Astrocyte (in vitro differentiated cells and primary cell): Measurements from ENCODE around the gene LYZL4. TPM values are rescaled to one million over a fixed set of nuclear protein-coding genes. Genes with fewer than 3 reads are reported as not detected.

Experiments used
- DNase-seq: peaks from one replicate; pipeline ENCODE4 v3.0.0-alpha.2; 2010; ENCODE audit warnings: low read depth
- FAIRE-seq: peaks from 2 replicates; lab custom pipeline; 2011; peaks lifted over from hg19 to GRCh38; lab: Jason Lieb, UNC
- H2AFZ ChIP-seq: 2 replicates; pipeline ENCODE4 v1.6.0; 2012; ENCODE audit warnings: low read depth, low read length, inconsistent platforms
- H3K27ac ChIP-seq: 2 replicates; pipeline ENCODE4 v1.5.1; 2011; ENCODE audit warnings: low read depth, low read length, inconsistent platforms
- H3K27me3 ChIP-seq: 2 replicates; pipeline ENCODE4 v1.6.0; 2011; ENCODE audit warnings: low read length, inconsistent platforms; ENCODE audit not compliant: insufficient read depth
- H3K36me3 ChIP-seq: 2 replicates; pipeline ENCODE4 v1.5.1; 2011; ENCODE audit warnings: low read length, inconsistent platforms; ENCODE audit not compliant: insufficient read depth
- H3K4me1 ChIP-seq: 2 replicates; pipeline ENCODE4 v1.5.1; 2011; ENCODE audit warnings: low read length, inconsistent platforms; ENCODE audit not compliant: insufficient read depth
- H3K4me2 ChIP-seq: 2 replicates; pipeline ENCODE4 v1.6.0; 2012; ENCODE audit warnings: low read length, inconsistent platforms
- H3K4me3 ChIP-seq: 2 replicates; pipeline ENCODE4 v1.5.1; 2011; ENCODE audit warnings: low read depth, mild to moderate bottlenecking, low read length, inconsistent platforms; ENCODE audit not compliant: insufficient read depth
- H3K79me2 ChIP-seq: 2 replicates; pipeline ENCODE4 v1.6.0; 2012; ENCODE audit warnings: mild to moderate bottlenecking, low read length, inconsistent platforms; ENCODE audit not compliant: insufficient read depth
- H3K9ac ChIP-seq: 2 replicates; pipeline ENCODE4 v1.6.0; 2012; ENCODE audit warnings: mild to moderate bottlenecking, low read length, inconsistent platforms
- H3K9me3 ChIP-seq: 2 replicates; pipeline ENCODE4 v1.5.1; 2012; ENCODE audit warnings: low read depth, mild to moderate bottlenecking, low read length, inconsistent platforms; ENCODE audit not compliant: insufficient read depth
- H4K20me1 ChIP-seq: 2 replicates; pipeline ENCODE4 v1.6.0; 2012; ENCODE audit warnings: low read length, inconsistent platforms; ENCODE audit not compliant: insufficient read depth
- H3K27ac Mint-ChIP-seq: one replicate; pipeline ENCODE4 v1.8.0; 2021; ENCODE audit warnings: mild to moderate bottlenecking, mixed read lengths; ENCODE audit not compliant: unreplicated experiment
- H3K27me3 Mint-ChIP-seq: one replicate; pipeline ENCODE4 v1.8.0; 2021; ENCODE audit warnings: low read depth, mixed read lengths; ENCODE audit not compliant: unreplicated experiment
- H3K36me3 Mint-ChIP-seq: one replicate; pipeline ENCODE4 v1.8.0; 2021; ENCODE audit warnings: low read depth, mixed read lengths; ENCODE audit not compliant: unreplicated experiment
- H3K4me1 Mint-ChIP-seq: one replicate; pipeline ENCODE4 v1.8.0; 2021; ENCODE audit warnings: low read depth, mixed read lengths; ENCODE audit not compliant: unreplicated experiment
- H3K4me3 Mint-ChIP-seq: one replicate; pipeline ENCODE4 v1.8.0; 2021; ENCODE audit warnings: mild to moderate bottlenecking, moderate library complexity, mixed read lengths; ENCODE audit not compliant: unreplicated experiment
- H3K9me3 Mint-ChIP-seq: one replicate; pipeline ENCODE4 v1.8.0; 2021; ENCODE audit warnings: mild to moderate bottlenecking, mixed read lengths; ENCODE audit not compliant: unreplicated experiment
- CTCF ChIP-seq: IDR thresholded peaks from 2 replicates; pipeline ENCODE4 v1.5.1; 2011; ENCODE audit warnings: low read depth, mild to moderate bottlenecking, inconsistent platforms, low read length, moderate library complexity; ENCODE audit not compliant: insufficient read depth
- EZH2 ChIP-seq: IDR thresholded peaks from 2 replicates; pipeline ENCODE4 v1.6.1; 2012; ENCODE audit warnings: mild to moderate bottlenecking, low read length, inconsistent platforms; ENCODE audit not compliant: insufficient read depth
- total RNA-seq: library from RNA; stranded (reverse); gene quantifications from 2 replicates; pipeline ENCODE4 v1.2.1, GENCODE V29; 2021

LYZL4 gene
- total RNA-seq, 1 donor from 2014 or later = not detected

- Histone ChIP-seq H3K27me3 (no peaks in the 10 kb centered on the region), H4K20me1 (no peaks in the 10 kb centered on the region), H3K9me3 (no peaks in the 10 kb centered on the region), H3K79me2 (no peaks in the 10 kb centered on the region), H3K4me2 (no peak overlapping the region), H3K4me3 (no peak overlapping the region), H3K36me3 (no peaks in the 10 kb centered on the region), H3K9ac (no peak overlapping the region), H3K27ac (no peak overlapping the region), H3K4me1 (no peaks in the 10 kb centered on the region), H2AFZ (no peak overlapping the region)
- FAIRE-seq (no peak), DNase-seq (no peak)
- H3K4me3 Mint-ChIP-seq = no peak overlapping the region
- H3K36me3 Mint-ChIP-seq = no peaks in the 10 kb centered on the region
- H3K9me3 Mint-ChIP-seq = no peaks in the 10 kb centered on the region
- peak overlapping the region; percentile 2 for H3K27ac Mint-ChIP-seq
- H3K4me1 Mint-ChIP-seq = peaks cover 10% of the 10 kb centered on the region
- peaks cover 11% of the 10 kb centered on the region for H3K27me3 Mint-ChIP-seq
- no peak for TF ChIP-seq CTCF
- TF ChIP-seq EZH2 = no peak
Measured at GRCh38 chr3:42387802-42388651, 22.4 kb downstream of the LYZL4 start.

- no peak overlapping the region for H3K9ac ChIP-seq
- peaks cover 6% of the 10 kb centered on the region for H3K27me3 Mint-ChIP-seq
- no peaks in the 10 kb centered on the region for H3K9me3 Mint-ChIP-seq
- H3K9me3 ChIP-seq = no peaks in the 10 kb centered on the region
- H3K36me3 ChIP-seq = no peaks in the 10 kb centered on the region
- FAIRE-seq (no peak), DNase-seq (no peak)
- no peak for TF ChIP-seq CTCF
- H3K36me3 Mint-ChIP-seq = no peaks in the 10 kb centered on the region
- H2AFZ ChIP-seq = no peak overlapping the region
- no peak overlapping the region for H3K27ac Mint-ChIP-seq
- H3K79me2 ChIP-seq = no peaks in the 10 kb centered on the region
- peaks cover 4% of the 10 kb centered on the region for H3K4me1 Mint-ChIP-seq
- no peaks in the 10 kb centered on the region for H3K4me1 ChIP-seq
- no peak overlapping the region for H3K27ac ChIP-seq
- H4K20me1 ChIP-seq = no peaks in the 10 kb centered on the region
- no peak overlapping the region for H3K4me3 ChIP-seq
- no peaks in the 10 kb centered on the region for H3K27me3 ChIP-seq
- no peak overlapping the region for H3K4me2 ChIP-seq
- no peak overlapping the region for H3K4me3 Mint-ChIP-seq
Measured at GRCh38 chr3:42381551-42382082, 28.8 kb downstream of the LYZL4 start.

GRCh38 chr3:42377681-42378080 lies 32.7 kb downstream of the LYZL4 start:
- Mint-ChIP-seq H3K4me3 (no peak overlapping the region), H3K4me1 (peaks cover 16% of the 10 kb centered on the region), H3K36me3 (no peaks in the 10 kb centered on the region), H3K27ac (no peak overlapping the region), H3K27me3 (peaks cover 7% of the 10 kb centered on the region), H3K9me3 (no peaks in the 10 kb centered on the region)
- peak; percentile 8 for DNase-seq
- Histone ChIP-seq H3K27me3 (no peaks in the 10 kb centered on the region), H3K9me3 (no peaks in the 10 kb centered on the region), H3K4me3 (no peak overlapping the region), H3K36me3 (no peaks in the 10 kb centered on the region), H4K20me1 (no peaks in the 10 kb centered on the region), H2AFZ (no peak overlapping the region), H3K4me2 (no peak overlapping the region), H3K4me1 (peaks cover 5% of the 10 kb centered on the region), H3K79me2 (no peaks in the 10 kb centered on the region), H3K9ac (no peak overlapping the region), H3K27ac (no peak overlapping the region)
- no peak for FAIRE-seq
- TF ChIP-seq CTCF = no peak
- TF ChIP-seq EZH2 = no peak
